Naive thymus-derived CD8-positive, alpha-beta T cell (primary cell): ENCODE data around the gene TBRG4. TPM values are rescaled to one million over a fixed set of nuclear protein-coding genes. Genes with fewer than 3 reads are reported as not detected.
A peak's percentile ranks its signal among the peaks of the same experiment; 100 is the strongest.

Source experiments
- ATAC-seq, 2 donors: fragments of 150-1000 bp; cut with Tn5 transposase in 1 of 2; sonication (Bioruptor Pico), chemical (Tn5 transposase) in 1 of 2; 1 replicate in 1 of 2; 2 replicates in 1 of 2; pipeline ENCODE4 v1.10.0; 2021; ENCODE audit warnings: mild to moderate bottlenecking in 2 of 2, moderate library complexity in 2 of 2
- POLR2A ChIA-PET: fragments of 350-600 bp; sonication (Branson Sonifier 250); formaldehyde crosslinking; loops from one replicate; lab custom pipeline; 2021; ENCODE audit warnings: antibody characterized with exemption; lab: Charles Lee
- DNase-seq, 10 donors: peaks; one replicate each; pipeline versions ENCODE4 v3.0.0 to v3.0.0-alpha.2; 2020 to 2022
- H3K27ac Mint-ChIP-seq, 10 donors: one replicate each; pipeline ENCODE4 v1.8.0; 2020 to 2022; ENCODE audit warnings: mild to moderate bottlenecking in 10 of 10, mixed read lengths in 10 of 10, moderate library complexity in 4 of 10, inconsistent platforms in 1 of 10
- H3K27me3 Mint-ChIP-seq, 5 donors: one replicate each; pipeline ENCODE4 v1.8.0; 2021 to 2022; ENCODE audit warnings: mixed read lengths in 5 of 5
- H3K36me3 Mint-ChIP-seq, 3 donors: one replicate each; pipeline ENCODE4 v1.8.0; 2020 to 2022; ENCODE audit warnings: mixed read lengths in 3 of 3, mild to moderate bottlenecking in 2 of 3, inconsistent platforms in 1 of 3
- H3K4me1 Mint-ChIP-seq, 4 donors: one replicate each; pipeline ENCODE4 v1.8.0; 2021 to 2022; ENCODE audit warnings: mixed read lengths in 4 of 4
- H3K4me3 Mint-ChIP-seq, 10 donors: one replicate each; pipeline ENCODE4 v1.8.0; 2020 to 2022; ENCODE audit warnings: mild to moderate bottlenecking in 10 of 10, mixed read lengths in 10 of 10, moderate library complexity in 6 of 10, inconsistent platforms in 1 of 10
- H3K9me3 Mint-ChIP-seq, 9 donors: one replicate each; pipeline ENCODE4 v1.8.0; 2020 to 2022; ENCODE audit warnings: mixed read lengths in 9 of 9, mild to moderate bottlenecking in 3 of 9, inconsistent platforms in 1 of 9, moderate library complexity in 1 of 9
- polyA plus RNA-seq, 3 donors: library from polyadenylated mRNA; unstranded; fragments of 300-500 nt; fragmentation: Illumina TruSeq; gene quantifications; one replicate each; pipeline ENCODE4 v1.2.3, GENCODE V29; 2021
- total RNA-seq, 8 experiments: library from RNA in 2 of 8; stranded (reverse) in 2 of 8; gene quantifications; one replicate each; pipeline ENCODE4 v1.2.3 and lab custom pipeline; 2021 to 2026

TBRG4 gene
- total and polyA plus RNA-seq, 5 experiments from 2014 or later = 51.3 to 167 (median 95.7) TPM

GRCh38 chr7:45074528-45075354 is 36.8 kb downstream of the TBRG4 start:
- peak overlapping the region in 1 of 10 donors; percentile 59 for H3K4me3 Mint-ChIP-seq
- ATAC-seq = no peak
- peaks cover 25 to 45% (median 33%) of the 10 kb centered on the region in 4 donors for H3K4me1 Mint-ChIP-seq
- peaks cover 6 to 74% (median 8%) of the 10 kb centered on the region in 3 donors for H3K36me3 Mint-ChIP-seq
- H3K27me3 Mint-ChIP-seq = no peaks in the 10 kb centered on the region
- POLR2A ChIA-PET = interaction anchor here (1.3 to 2.2 kb wide), 2 partner anchors 47 to 72 kb away, joined by 4 to 5 read pairs; no protein-coding TSS in a partner anchor
- peak overlapping the region in 6 of 10 donors; percentile 49 to 83 (median 80) for H3K27ac Mint-ChIP-seq
- H3K9me3 Mint-ChIP-seq = no peaks in the 10 kb centered on the region
- no peak for DNase-seq

- H3K4me1 Mint-ChIP-seq = peaks cover 22 to 40% (median 37%) of the 10 kb centered on the region in 4 donors
- no peaks in the 10 kb centered on the region for H3K27me3 Mint-ChIP-seq
- POLR2A ChIA-PET = interaction anchor here (1.3 to 2.2 kb wide), 2 partner anchors 46 to 71 kb away, joined by 4 to 5 read pairs; no protein-coding TSS in a partner anchor
- peaks cover 6 to 82% (median 8%) of the 10 kb centered on the region in 3 donors for H3K36me3 Mint-ChIP-seq
- no peak overlapping the region for H3K4me3 Mint-ChIP-seq
- peak overlapping the region in 6 of 10 donors; percentile 10 to 79 (median 50) for H3K27ac Mint-ChIP-seq
- ATAC-seq (no peak), DNase-seq (no peak)
- H3K9me3 Mint-ChIP-seq = no peaks in the 10 kb centered on the region
Observed at GRCh38 chr7:45073786-45074527, 37.5 kb downstream of the TBRG4 start.

GRCh38 chr7:45073031-45073785 is 38.3 kb downstream of the TBRG4 start:
- peak overlapping the region in 6 of 10 donors; percentile 36 to 78 (median 52) for H3K27ac Mint-ChIP-seq
- H3K4me3 Mint-ChIP-seq = peak overlapping the region in 1 of 10 donors; percentile 36
- H3K9me3 Mint-ChIP-seq = no peaks in the 10 kb centered on the region
- POLR2A ChIA-PET = interaction anchor here (0.6 to 2.2 kb wide), 4 partner anchors 45 to 680 kb away, joined by 3 to 5 read pairs (median 4); no protein-coding TSS in a partner anchor
- H3K4me1 Mint-ChIP-seq = peaks cover 18 to 43% (median 39%) of the 10 kb centered on the region in 4 donors
- no peak for ATAC-seq
- no peak for DNase-seq
- no peaks in the 10 kb centered on the region for H3K27me3 Mint-ChIP-seq
- H3K36me3 Mint-ChIP-seq = peaks cover 6 to 89% (median 8%) of the 10 kb centered on the region in 3 donors

- DNase-seq (no peak), ATAC-seq (no peak)
- H3K27ac Mint-ChIP-seq = peak overlapping the region in 7 of 10 donors; percentile 2 to 87 (median 40)
- peaks cover 17 to 49% (median 40%) of the 10 kb centered on the region in 4 donors for H3K4me1 Mint-ChIP-seq
- H3K36me3 Mint-ChIP-seq = peaks cover 6 to 92% (median 8%) of the 10 kb centered on the region in 3 donors
- H3K9me3 Mint-ChIP-seq = no peaks in the 10 kb centered on the region
- POLR2A ChIA-PET = interaction anchor here (0.6 to 2.2 kb wide), 5 partner anchors 45 to 681 kb away, joined by 3 to 5 read pairs (median 4); no protein-coding TSS in a partner anchor
- H3K27me3 Mint-ChIP-seq = no peaks in the 10 kb centered on the region
- H3K4me3 Mint-ChIP-seq = no peak overlapping the region
Observed at GRCh38 chr7:45072131-45073030, 39.1 kb downstream of the TBRG4 start.

- Mint-ChIP-seq H3K4me1 (peaks cover 18 to 51% (median 37%) of the 10 kb centered on the region in 4 donors), H3K27me3 (no peaks in the 10 kb centered on the region), H3K4me3 (no peak overlapping the region), H3K27ac (peak overlapping the region in 6 of 10 donors; percentile 2 to 78 (median 50)), H3K9me3 (no peaks in the 10 kb centered on the region), H3K36me3 (peaks cover 6 to 94% (median 8%) of the 10 kb centered on the region in 3 donors)
- POLR2A ChIA-PET = interaction anchor here (1.2 kb wide), 1 partner anchor 70 kb away, joined by 3 read pairs; no protein-coding TSS in a partner anchor
- ATAC-seq = no peak
- DNase-seq = no peak
Observed at GRCh38 chr7:45071528-45071927, 40.0 kb downstream of the TBRG4 start.

- H3K4me3 Mint-ChIP-seq = no peak overlapping the region
- DNase-seq = no peak
- peaks cover 20 to 51% (median 39%) of the 10 kb centered on the region in 4 donors for H3K4me1 Mint-ChIP-seq
- POLR2A ChIA-PET = interaction anchor here (0.9 to 1.1 kb wide), 3 partner anchors 19 to 96 kb away, joined by 3 to 4 read pairs (median 4); partner anchors contain the start of gene TBRG4
- no peaks in the 10 kb centered on the region for H3K9me3 Mint-ChIP-seq
- ATAC-seq = no peak
- peaks cover 5 to 95% (median 6%) of the 10 kb centered on the region in 3 donors for H3K36me3 Mint-ChIP-seq
- H3K27me3 Mint-ChIP-seq = no peaks in the 10 kb centered on the region
- H3K27ac Mint-ChIP-seq = peak overlapping the region in 2 of 10 donors; percentile 17 to 53
Observed at GRCh38 chr7:45070254-45070642, 41.2 kb downstream of the TBRG4 start.

GRCh38 chr7:45069444-45070253 is 41.8 kb downstream of the TBRG4 start:
- no peak for DNase-seq
- no peak overlapping the region for H3K4me3 Mint-ChIP-seq
- H3K9me3 Mint-ChIP-seq = no peaks in the 10 kb centered on the region
- POLR2A ChIA-PET = interaction anchor here (1.0 to 1.1 kb wide), 2 partner anchors 42 to 95 kb away, joined by 3 to 4 read pairs; partner anchors contain the start of gene TBRG4
- H3K27me3 Mint-ChIP-seq = no peaks in the 10 kb centered on the region
- H3K27ac Mint-ChIP-seq = peak overlapping the region in 6 of 10 donors; percentile 10 to 66 (median 37)
- peaks cover 20 to 46% (median 38%) of the 10 kb centered on the region in 4 donors for H3K4me1 Mint-ChIP-seq
- peaks cover 5 to 95% (median 6%) of the 10 kb centered on the region in 3 donors for H3K36me3 Mint-ChIP-seq
- no peak for ATAC-seq

GRCh38 chr7:45068236-45069023 is 43.1 kb downstream of the TBRG4 start:
- Mint-ChIP-seq H3K36me3 (peaks cover 2 to 95% (median 6%) of the 10 kb centered on the region in 3 donors), H3K27me3 (no peaks in the 10 kb centered on the region), H3K4me1 (peaks cover 21 to 55% (median 43%) of the 10 kb centered on the region in 4 donors), H3K27ac (peak overlapping the region in 6 of 10 donors; percentile 21 to 73 (median 46)), H3K4me3 (no peak overlapping the region), H3K9me3 (no peaks in the 10 kb centered on the region)
- ATAC-seq = no peak
- POLR2A ChIA-PET = no interaction called here
- no peak for DNase-seq

- Mint-ChIP-seq H3K27ac (peak overlapping the region in 5 of 10 donors; percentile 19 to 47 (median 32)), H3K4me1 (peaks cover 17 to 54% (median 46%) of the 10 kb centered on the region in 4 donors), H3K9me3 (no peaks in the 10 kb centered on the region), H3K4me3 (no peak overlapping the region), H3K27me3 (no peaks in the 10 kb centered on the region), H3K36me3 (peaks cover 2 to 95% (median 6%) of the 10 kb centered on the region in 3 donors)
- POLR2A ChIA-PET = interaction anchor here (0.6 kb wide), 1 partner anchor 33 kb away, joined by 3 read pairs; no protein-coding TSS in a partner anchor
- no peak for ATAC-seq
- no peak for DNase-seq
Observed at GRCh38 chr7:45067582-45067981, 43.9 kb downstream of the TBRG4 start.
